Cardiac fibroblast (primary cell): ENCODE data around the gene SPINT1.
A peak's percentile ranks its signal among the peaks of the same experiment; 100 is the strongest.

Source experiments
- DNase-seq, 2 donors: peaks; one replicate each; pipeline versions ENCODE4 v3.0.0 to v3.0.0-alpha.2; 2010; ENCODE audit warnings: low read depth in 2 of 2
- H3K4me3 ChIP-seq, 2 donors: replicated peaks in 1 of 2; 1 replicate in 1 of 2; 2 replicates in 1 of 2; pipeline ENCODE4 v1.5.1; 2011; ENCODE audit warnings: low read depth in 2 of 2, low read length in 2 of 2, mild to moderate bottlenecking in 2 of 2, moderate library complexity in 1 of 2
- TF ChIP-seq, protein P1 (sequence below): IDR thresholded peaks from one replicate; pipeline ENCODE4 v1.5.1; 2011; ENCODE audit warnings: low read depth, mild to moderate bottlenecking, low read length, inconsistent platforms

SPINT1 gene

GRCh38 chr15:40870716-40871115 is 26.9 kb downstream of the SPINT1 start:
- no peak for DNase-seq
- no peak overlapping the region for H3K4me3 ChIP-seq
- TF ChIP-seq, protein P1, sequence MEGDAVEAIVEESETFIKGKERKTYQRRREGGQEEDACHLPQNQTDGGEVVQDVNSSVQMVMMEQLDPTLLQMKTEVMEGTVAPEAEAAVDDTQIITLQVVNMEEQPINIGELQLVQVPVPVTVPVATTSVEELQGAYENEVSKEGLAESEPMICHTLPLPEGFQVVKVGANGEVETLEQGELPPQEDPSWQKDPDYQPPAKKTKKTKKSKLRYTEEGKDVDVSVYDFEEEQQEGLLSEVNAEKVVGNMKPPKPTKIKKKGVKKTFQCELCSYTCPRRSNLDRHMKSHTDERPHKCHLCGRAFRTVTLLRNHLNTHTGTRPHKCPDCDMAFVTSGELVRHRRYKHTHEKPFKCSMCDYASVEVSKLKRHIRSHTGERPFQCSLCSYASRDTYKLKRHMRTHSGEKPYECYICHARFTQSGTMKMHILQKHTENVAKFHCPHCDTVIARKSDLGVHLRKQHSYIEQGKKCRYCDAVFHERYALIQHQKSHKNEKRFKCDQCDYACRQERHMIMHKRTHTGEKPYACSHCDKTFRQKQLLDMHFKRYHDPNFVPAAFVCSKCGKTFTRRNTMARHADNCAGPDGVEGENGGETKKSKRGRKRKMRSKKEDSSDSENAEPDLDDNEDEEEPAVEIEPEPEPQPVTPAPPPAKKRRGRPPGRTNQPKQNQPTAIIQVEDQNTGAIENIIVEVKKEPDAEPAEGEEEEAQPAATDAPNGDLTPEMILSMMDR = no peak

GRCh38 chr15:40871749-40872617 is 28.1 kb downstream of the SPINT1 start:
- no peak overlapping the region for H3K4me3 ChIP-seq
- TF ChIP-seq, protein P1 = no peak
- DNase-seq = no peak

DNA sequence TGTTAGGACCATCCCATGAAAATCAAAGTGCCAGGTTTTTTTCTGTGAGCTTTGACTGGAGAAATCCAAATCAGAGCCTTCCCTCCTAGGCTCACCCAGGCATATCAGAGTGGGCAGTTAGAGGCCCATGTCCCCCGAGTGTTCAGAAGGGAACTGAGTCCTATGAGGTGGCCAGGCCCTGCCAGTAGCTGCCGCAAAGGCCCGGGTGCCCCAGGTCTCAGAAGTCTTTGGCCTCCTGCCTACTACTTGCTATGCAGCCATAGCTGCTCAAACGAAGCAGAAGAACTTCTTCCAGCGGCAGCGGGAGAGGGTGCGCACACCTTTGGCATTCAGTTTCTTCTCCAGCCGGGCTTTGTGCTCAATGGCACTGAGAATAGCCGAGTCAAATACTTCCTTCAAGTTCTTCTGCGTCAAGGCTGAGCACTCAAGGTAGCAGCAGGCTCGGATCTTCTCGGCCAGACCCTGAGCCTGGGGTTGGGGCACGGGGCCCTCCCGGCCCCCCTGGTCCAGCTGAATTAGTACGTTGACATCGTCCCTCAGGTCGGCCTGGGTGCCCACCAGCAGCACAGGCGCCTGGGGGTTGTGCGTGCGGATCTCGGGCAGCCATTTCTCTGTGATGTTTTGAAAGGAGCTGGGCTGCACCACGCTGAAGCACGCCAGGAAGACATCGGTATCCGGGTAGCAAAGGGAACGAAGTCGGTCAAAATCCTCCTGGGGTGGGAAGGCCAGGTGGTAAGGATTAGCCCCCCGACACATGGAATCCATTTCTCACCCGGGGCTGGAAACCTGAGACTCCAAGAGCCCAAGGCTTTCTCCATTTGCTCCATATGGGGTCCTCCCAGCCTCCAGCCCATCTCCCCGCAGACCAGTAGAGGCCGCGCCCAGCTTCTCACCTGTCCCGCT is 29.2 kb downstream of the SPINT1 start:
- peak overlapping the region; percentile 35 to 51 for H3K4me3 ChIP-seq
- DNase-seq = no peak
- TF ChIP-seq, protein P1 = no peak

GRCh38 chr15:40873694-40874561 is 30.1 kb downstream of the SPINT1 start, which contains the start of gene RHOV:
Gene RHOV, minus strand, starts transcription at chr15:40874234. Its CDS starts 95 bp downstream, at chr15:40874139.
- DNase-seq = peak; percentile 35 to 46
- TF ChIP-seq, protein P1 = no peak
- H3K4me3 ChIP-seq = peak within 1 kb of the TSS; percentile 35 to 51

DNA sequence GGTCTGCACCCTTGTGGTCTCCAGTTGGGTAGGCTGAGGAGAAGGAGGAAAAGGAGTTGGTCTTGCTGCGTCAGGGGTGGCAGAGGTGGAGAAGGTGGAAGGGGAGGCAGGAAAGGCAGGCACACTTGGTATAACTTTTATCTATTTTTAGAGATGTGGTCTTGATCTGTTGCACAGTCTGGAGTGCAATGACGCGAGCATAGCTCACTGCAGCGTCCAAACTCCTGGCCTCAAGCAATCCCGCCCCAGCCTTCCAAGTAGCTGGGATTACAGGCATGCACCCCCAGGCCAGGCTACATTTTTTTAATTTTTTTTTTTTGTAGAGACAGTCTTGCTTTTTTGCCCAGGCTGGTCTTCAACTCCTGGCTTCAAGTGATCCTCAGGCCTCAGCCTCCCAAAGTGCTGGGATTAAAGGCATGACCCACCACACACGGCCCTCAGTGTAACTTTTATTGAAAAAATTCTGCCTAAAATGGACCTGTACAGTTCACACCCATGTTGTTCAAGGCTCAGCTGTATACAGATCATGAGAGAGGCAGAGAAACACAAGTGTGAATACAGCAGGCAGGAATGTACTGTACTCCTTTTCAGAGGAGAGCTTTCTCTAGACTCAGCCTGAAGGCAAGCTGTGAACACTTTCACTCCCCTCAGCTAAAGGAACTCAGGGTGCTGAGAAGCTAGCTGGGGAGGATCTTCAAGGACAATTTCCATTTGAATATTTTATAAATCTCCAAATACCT is 32.3 kb downstream of the SPINT1 start:
- TF ChIP-seq, protein P1 = no peak
- H3K4me3 ChIP-seq = no peak overlapping the region
- DNase-seq = no peak

DNA sequence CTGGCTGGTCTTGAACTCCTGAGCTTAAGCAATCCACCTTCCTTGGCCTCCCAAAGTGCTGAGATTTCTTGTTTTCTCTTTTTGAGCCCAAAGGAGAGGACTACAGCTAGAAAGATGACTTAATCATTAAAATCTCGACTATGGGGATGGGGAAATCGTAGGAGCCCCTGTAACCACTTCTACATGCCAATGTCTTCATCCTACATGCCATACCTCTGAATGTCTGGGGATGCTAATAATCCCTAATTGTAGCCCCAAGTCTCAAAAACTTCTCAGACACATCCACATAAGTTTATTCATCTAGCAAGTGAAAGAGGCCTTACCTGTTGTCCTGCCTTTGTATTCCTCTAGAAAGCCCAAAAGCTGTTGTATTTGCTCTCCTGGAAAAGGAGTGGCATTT is 33.8 kb downstream of the SPINT1 start:
- DNase-seq = no peak
- H3K4me3 ChIP-seq = no peak overlapping the region
- TF ChIP-seq, protein P1 = no peak
